Esophagus muscularis mucosa (tissue), 4 donors: Measurements from ENCODE around the gene PPM1D. TPM values are rescaled to one million over a fixed set of nuclear protein-coding genes. Genes with fewer than 3 reads are reported as not detected.

ENCODE experiments used
- DNase-seq: peaks from one replicate; pipeline ENCODE4 v3.0.0-alpha.2; 2017; ENCODE audit errors: extremely low spot score
- H3K27ac ChIP-seq, 4 donors: fragments of 200-600 bp; sonication (generic); replicated peaks in 1 of 4; 1 replicate in 3 of 4; 2 replicates in 1 of 4; pipeline ENCODE4 v1.5.1; 2016 to 2019; ENCODE audit warnings: mild to moderate bottlenecking in 1 of 4
- H3K27me3 ChIP-seq, 4 donors: fragments of 200-600 bp; sonication (generic); one replicate each; pipeline versions ENCODE4 v1.5.1 to v1.6.0; 2016 to 2019
- H3K36me3 ChIP-seq, 4 donors: fragments of 200-600 bp; sonication (generic); one replicate each; pipeline ENCODE4 v1.5.1; 2016 to 2019
- H3K4me1 ChIP-seq, 4 donors: fragments of 200-600 bp; sonication (generic); one replicate each; pipeline ENCODE4 v1.5.1; 2016 to 2019
- H3K4me3 ChIP-seq, 4 donors: fragments of 200-600 bp; sonication (generic); 1 replicate in 2 of 4; 2 replicates in 2 of 4; pipeline ENCODE4 v1.5.1; 2016 to 2019; ENCODE audit warnings: mild to moderate bottlenecking in 4 of 4, moderate library complexity in 1 of 4
- H3K9me3 ChIP-seq, 4 donors: fragments of 200-600 bp; sonication (generic); 1 replicate in 3 of 4; 2 replicates in 1 of 4; pipeline ENCODE4 v1.5.1; 2016 to 2019
- EP300 ChIP-seq: sonication (generic); formaldehyde crosslinking; IDR thresholded peaks from one replicate; pipeline ENCODE4 v1.6.1; 2017; ENCODE audit warnings: antibody characterized with exemption
- POLR2A ChIP-seq: fragments of 450-650 bp; IDR thresholded peaks from one replicate; pipeline ENCODE4 v1.6.1; 2017; ENCODE audit warnings: antibody characterized with exemption, moderate library complexity, mild to moderate bottlenecking, low read depth
- POLR2AphosphoS5 ChIP-seq, 2 donors: sonication (generic); formaldehyde crosslinking; IDR thresholded peaks; one replicate each; pipeline ENCODE4 v1.6.1; 2017; ENCODE audit warnings: antibody characterized with exemption in 2 of 2
- WGBS: methylation state at CpG from one replicate; pipeline ENCODE4 v1.1.5; 2018; 5-methylcytosine and 5-hydroxymethylcytosine counted together
- intact Hi-C: fragments of 100-400 bp; cut with DNase I; formaldehyde crosslinking; loops from one replicate; pipeline ENCODE4 v1.15.1; 2023
- total RNA-seq, 4 donors: library from RNA; depleted of rRNA; stranded (reverse); fragments of >200 nt; gene quantifications; one replicate each; pipeline versions ENCODE4 v1.1.0 to v1.2.1, GENCODE V29; 2016
- TF ChIP-seq, protein P1 (sequence below), 3 experiments: fragments of 200-600 bp in 2 of 3; fragments of 450-650 bp in 1 of 3; sonication (generic) in 2 of 3; IDR thresholded peaks; one replicate each; pipeline ENCODE4 v1.5.1; 2017 to 2019; ENCODE audit warnings: antibody characterized with exemption in 3 of 3, mild to moderate bottlenecking in 2 of 3, moderate library complexity in 1 of 3

Gene PPM1D
- total RNA-seq, 4 donors from 2014 or later = 7.9 to 18.9 (median 13.0) TPM

DNA sequence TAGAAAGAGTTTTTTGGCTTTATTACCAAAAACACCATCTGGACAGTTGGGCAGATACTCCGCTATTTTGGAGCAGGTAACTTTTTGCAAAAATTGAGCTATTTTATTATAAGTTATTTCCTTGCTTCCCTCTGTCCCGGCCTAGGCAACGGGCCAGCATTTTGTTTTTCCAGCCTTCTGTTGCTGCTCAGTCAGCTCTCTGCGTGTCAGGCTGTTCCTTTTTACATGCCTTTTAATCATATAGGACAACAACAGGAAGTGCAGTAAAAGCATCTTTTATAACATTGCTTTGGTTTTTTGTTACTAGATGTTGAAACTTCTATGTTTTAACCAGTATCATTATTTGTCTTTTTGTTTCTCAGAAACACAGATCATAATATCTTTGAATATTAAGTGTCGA, 30.4 kb downstream of the PPM1D start:
- TF ChIP-seq, protein P1, sequence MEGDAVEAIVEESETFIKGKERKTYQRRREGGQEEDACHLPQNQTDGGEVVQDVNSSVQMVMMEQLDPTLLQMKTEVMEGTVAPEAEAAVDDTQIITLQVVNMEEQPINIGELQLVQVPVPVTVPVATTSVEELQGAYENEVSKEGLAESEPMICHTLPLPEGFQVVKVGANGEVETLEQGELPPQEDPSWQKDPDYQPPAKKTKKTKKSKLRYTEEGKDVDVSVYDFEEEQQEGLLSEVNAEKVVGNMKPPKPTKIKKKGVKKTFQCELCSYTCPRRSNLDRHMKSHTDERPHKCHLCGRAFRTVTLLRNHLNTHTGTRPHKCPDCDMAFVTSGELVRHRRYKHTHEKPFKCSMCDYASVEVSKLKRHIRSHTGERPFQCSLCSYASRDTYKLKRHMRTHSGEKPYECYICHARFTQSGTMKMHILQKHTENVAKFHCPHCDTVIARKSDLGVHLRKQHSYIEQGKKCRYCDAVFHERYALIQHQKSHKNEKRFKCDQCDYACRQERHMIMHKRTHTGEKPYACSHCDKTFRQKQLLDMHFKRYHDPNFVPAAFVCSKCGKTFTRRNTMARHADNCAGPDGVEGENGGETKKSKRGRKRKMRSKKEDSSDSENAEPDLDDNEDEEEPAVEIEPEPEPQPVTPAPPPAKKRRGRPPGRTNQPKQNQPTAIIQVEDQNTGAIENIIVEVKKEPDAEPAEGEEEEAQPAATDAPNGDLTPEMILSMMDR (IDR thresholded peaks at IDR 0.05) = no peak
- TF ChIP-seq POLR2AphosphoS5 (IDR thresholded peaks at IDR 0.05) (no peak), POLR2A (no peak), EP300 (no peak)
- Histone ChIP-seq H3K4me3 (no peak overlapping the region), H3K27ac (no peak overlapping the region), H3K4me1 (peaks cover 0 to 6% (median 2%) of the 10 kb centered on the region in 4 donors), H3K27me3 (no peaks in the 10 kb centered on the region), H3K9me3 (no peaks in the 10 kb centered on the region), H3K36me3 (peaks cover 7 to 36% (median 17%) of the 10 kb centered on the region in 4 donors)
- WGBS = 69% methylated on average over 5 of the region's 5 CpGs
- intact Hi-C loops = no loop called here
- no peak for DNase-seq

DNA sequence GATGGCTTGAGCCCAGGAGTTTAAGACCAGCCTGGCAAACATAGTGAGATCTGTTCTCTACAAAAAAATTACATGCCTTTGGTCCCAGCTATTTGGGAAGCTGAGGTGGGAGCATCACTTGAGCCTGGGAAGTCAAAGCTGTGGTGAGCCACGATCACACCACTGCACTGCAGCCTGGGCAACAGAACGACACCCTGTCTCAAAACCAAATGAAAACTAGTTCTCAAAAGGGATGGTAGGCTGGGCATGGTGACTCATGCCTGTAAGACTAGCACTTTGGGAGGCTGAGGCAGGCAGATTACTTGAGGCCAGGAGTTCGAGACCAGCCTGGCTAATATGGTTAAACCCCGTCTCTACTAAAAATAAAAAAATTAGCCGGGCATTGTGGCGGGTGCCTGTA, 31.1 kb downstream of the PPM1D start:
- Histone ChIP-seq H3K27ac (no peak overlapping the region), H3K4me1 (peaks cover 0 to 6% (median 2%) of the 10 kb centered on the region in 4 donors), H3K4me3 (no peak overlapping the region), H3K27me3 (no peaks in the 10 kb centered on the region), H3K36me3 (peaks cover 11 to 39% (median 22%) of the 10 kb centered on the region in 4 donors), H3K9me3 (no peaks in the 10 kb centered on the region)
- WGBS = 96% methylated on average over 6 of the region's 6 CpGs
- DNase-seq = no peak
- TF ChIP-seq POLR2AphosphoS5 (IDR thresholded peaks at IDR 0.05) (no peak), POLR2A (no peak), EP300 (no peak)
- TF ChIP-seq, protein P1 (IDR thresholded peaks at IDR 0.05) = no peak
- intact Hi-C loops = no loop called here

DNA sequence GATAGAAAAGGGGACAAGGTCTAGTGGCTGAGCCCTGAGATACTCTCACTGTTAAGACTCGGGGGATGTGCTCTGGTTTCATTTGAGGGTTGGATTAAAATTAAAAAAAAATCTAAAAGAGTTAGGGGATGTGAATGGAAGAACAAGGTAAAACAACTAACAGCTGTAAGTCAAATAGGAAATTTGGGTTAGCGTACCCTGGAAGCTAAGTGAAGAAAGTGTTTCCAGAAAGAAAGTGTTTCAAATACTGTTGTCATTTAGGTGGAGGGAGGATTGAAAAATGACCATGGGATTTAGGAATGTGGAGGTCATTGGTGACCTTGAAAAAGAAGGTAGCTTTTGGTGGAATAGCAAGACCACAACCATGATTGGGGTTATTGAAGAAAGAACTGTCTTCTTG, 37.7 kb downstream of the PPM1D start:
- 92% methylated on average over 2 of the region's 2 CpGs for WGBS
- Histone ChIP-seq H3K27me3 (no peaks in the 10 kb centered on the region), H3K4me3 (no peak overlapping the region), H3K27ac (no peak overlapping the region), H3K9me3 (no peaks in the 10 kb centered on the region), H3K36me3 (peaks cover 11 to 43% (median 35%) of the 10 kb centered on the region in 4 donors), H3K4me1 (peaks cover 5 to 20% (median 16%) of the 10 kb centered on the region in 4 donors)
- TF ChIP-seq POLR2A = no peak
- TF ChIP-seq, protein P1 (IDR thresholded peaks at IDR 0.05) = no peak
- no peak for TF ChIP-seq POLR2AphosphoS5 (IDR thresholded peaks at IDR 0.05)
- no peak for TF ChIP-seq EP300
- no peak for DNase-seq
- intact Hi-C loops = loop anchor here (2.0 to 5.0 kb wide), 3 partner anchors 35 to 170 kb away; no protein-coding TSS in a partner anchor

DNA sequence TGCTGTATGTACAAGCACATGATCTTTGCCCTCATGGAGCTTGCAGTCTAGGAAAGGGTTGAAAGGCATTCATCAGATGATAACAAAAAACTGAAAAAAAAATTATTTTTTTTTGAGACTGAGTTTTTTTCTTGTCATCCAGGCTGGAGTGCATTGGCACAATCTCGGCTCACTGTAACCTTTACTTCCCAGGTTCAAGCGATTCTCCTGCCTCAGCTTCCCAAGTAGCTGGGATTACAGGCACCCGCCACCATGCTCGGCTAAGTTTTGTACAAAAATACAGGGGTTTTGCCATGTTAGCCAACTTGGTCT, 39.0 kb downstream of the PPM1D start:
- Histone ChIP-seq H3K4me1 (peaks cover 12 to 20% (median 16%) of the 10 kb centered on the region in 4 donors), H3K36me3 (peaks cover 11 to 42% (median 31%) of the 10 kb centered on the region in 4 donors), H3K4me3 (no peak overlapping the region), H3K9me3 (no peaks in the 10 kb centered on the region), H3K27me3 (no peaks in the 10 kb centered on the region), H3K27ac (no peak overlapping the region)
- no peak for TF ChIP-seq POLR2AphosphoS5 (IDR thresholded peaks at IDR 0.05)
- no peak for TF ChIP-seq POLR2A
- TF ChIP-seq EP300 = no peak
- TF ChIP-seq, protein P1 (IDR thresholded peaks at IDR 0.05) = no peak
- no peak for DNase-seq
- intact Hi-C loops = loop anchor here (2.0 to 5.0 kb wide), 3 partner anchors 36 to 172 kb away; no protein-coding TSS in a partner anchor
- WGBS = 78% methylated on average over 4 of the region's 4 CpGs

DNA sequence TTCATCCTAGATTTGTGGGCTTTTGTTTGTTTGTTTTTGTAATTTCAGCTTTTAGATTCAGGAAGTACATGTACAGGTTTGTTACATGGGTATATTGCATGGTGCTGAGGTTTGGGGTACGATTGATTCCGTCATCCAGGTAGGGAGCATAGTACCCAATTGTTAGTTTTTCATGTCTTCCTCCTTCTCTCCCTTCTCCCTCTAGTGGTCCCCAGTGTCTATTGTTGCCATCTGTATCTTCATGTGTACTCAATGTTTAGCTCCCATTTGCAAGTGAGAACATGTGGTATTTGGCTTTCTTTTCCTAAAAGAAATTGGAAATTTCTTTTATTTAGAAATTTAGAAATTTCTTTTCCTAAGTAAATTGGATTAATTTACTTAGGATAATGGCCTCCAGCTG, 40.5 kb downstream of the PPM1D start:
- 80% methylated on average over 2 of the region's 2 CpGs for WGBS
- intact Hi-C loops = no loop called here

More for the DNA sequence above, 40.5 kb downstream of the PPM1D start:
- Histone ChIP-seq H3K4me1 (peaks cover 12 to 20% (median 16%) of the 10 kb centered on the region in 4 donors), H3K9me3 (no peaks in the 10 kb centered on the region), H3K4me3 (no peak overlapping the region), H3K27ac (no peak overlapping the region), H3K27me3 (no peaks in the 10 kb centered on the region), H3K36me3 (peaks cover 4 to 30% (median 17%) of the 10 kb centered on the region in 4 donors)
- TF ChIP-seq, protein P1 (IDR thresholded peaks at IDR 0.05) = peak in 1 of 3 experiments; percentile 23
- no peak for TF ChIP-seq POLR2A
- DNase-seq = no peak
